ENCODE measurements around the gene STARD13.

The STARD13 gene

DNA sequence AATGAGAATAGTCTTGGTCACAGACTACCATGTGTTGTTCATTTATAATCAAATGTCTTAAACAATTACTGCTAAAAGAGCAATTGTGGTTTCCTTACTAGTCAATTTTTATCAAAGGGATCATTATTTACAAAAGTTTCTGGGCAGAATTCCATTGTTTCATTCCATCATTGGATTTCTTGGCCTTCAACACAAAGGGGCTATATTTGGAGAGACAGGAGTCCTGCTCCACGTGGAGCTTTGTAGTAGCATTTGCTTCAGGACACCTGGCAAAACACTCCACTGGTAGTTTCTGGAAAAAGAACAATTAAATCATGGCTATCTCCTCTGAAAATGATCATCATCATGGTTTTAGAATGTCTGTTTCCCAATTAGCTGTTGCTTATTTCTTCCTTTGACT, 22.3 kb upstream of the STARD13 start:
- no peak for DNase-seq (ENCODE audit: low read depth)

- DNase-seq (ENCODE audit: low read depth): no peak
Observed at GRCh38 chr13:33303855-33304597, 18.5 kb upstream of the STARD13 start.

DNA sequence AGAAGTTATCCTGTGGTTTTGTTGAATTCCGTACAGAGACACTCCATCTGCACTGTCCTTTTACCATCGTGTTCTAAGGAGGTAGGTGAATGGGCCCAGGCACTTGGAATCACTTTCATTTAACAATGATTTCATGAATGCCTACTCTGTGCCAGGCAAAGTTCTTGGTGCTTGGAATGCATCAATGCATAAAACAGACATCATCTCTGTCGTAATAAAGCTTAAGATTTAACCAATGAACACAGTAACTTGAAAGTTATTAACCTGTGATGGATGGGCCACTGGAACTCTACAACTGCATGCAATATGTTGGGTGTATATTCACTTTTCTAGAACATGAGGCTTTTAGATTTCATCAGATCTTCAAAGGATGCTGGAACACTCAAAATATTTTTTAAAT, 14.1 kb upstream of the STARD13 start:
- no peak for DNase-seq (ENCODE audit: low read depth)

- no peak for DNase-seq (ENCODE audit: low read depth)
Observed at GRCh38 chr13:33296793-33297425, 11.4 kb upstream of the STARD13 start.

- DNase-seq (ENCODE audit: low read depth): no peak
Observed at GRCh38 chr13:33292712-33293111, 7.2 kb upstream of the STARD13 start.

- no peak for DNase-seq (ENCODE audit: low read depth)
Observed at GRCh38 chr13:33290421-33290965, 4.9 kb upstream of the STARD13 start.

GRCh38 chr13:33289966-33290365, 4.4 kb upstream of the STARD13 start:
- no peak for DNase-seq (ENCODE audit: low read depth)

DNA sequence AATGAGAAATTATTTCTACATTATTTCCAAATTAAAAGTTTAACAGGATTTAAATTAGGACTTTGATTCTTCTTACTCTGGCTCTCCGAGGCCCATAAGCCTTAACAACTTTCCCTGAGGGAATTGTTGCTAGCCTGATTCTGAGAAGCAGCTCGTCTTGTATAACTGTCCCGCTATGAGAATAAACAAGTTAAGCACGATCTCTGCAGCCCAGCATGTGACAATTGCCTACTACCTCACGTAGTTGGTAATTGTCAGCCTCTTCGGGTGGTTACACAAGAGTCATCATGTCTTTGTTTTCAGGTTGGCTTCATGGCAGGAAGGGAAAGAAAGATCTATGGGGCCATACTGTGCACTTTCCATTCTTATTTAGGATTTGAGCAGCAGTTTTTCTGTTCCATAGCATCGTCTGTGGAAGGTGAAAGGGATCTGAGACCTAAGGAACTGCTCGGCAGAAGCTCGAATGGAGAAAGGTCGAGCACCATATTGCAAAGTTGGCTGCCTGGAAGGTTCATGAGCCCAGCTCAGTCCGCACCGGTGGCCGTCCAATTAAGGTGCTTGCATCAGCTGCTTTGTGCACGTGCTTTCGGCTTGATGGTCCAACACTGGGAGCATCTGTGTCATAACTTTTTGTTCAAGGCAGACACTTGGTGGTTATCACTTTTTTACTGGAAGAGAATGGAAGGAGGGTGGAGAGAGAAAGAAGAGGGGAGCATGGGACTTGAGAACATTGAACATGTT, 1.8 kb upstream of the STARD13 start:
- no peak for DNase-seq (ENCODE audit: low read depth)

GRCh38 chr13:33286128-33286527, 573 bp upstream of the STARD13 start:
- no peak for DNase-seq (ENCODE audit: low read depth)

DNA sequence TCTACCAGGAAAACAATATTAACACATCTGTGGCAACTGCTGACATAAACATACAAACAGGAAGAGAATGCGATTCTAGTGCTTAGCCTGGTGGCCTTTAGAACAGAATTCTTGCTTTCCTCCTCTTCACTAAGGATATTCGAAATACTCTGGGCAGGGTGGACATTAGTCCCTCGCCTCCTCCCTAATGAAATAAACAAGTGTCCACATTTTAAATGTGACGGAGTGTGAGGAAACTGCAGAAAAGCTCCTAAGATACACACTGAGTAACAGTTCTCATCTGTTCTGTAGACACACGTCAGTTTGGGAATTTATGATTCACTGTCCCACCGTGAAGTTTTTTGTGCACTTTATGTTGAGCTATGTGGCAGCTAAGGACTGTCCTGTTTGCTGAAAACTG, 639 bp downstream of the STARD13 start:
- DNase-seq (ENCODE audit: low read depth): no peak

DNA sequence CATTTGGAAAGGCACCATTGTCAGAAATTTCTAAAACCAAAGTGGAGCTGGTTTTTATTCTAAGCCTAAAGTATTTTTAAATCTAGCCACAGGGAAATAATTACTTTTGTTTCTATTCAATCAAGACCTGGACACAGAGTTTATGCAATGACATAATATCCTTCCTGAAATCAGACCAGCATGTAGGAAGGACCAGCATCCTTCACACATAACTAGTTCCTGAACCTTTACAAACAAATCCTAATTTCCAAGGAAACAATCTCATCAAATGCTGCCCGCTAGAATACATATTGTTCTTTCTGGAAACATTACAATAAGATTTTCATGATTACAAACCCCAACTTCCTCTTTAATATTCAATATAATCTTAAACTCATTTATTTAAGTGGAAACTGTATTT, 1.5 kb downstream of the STARD13 start:
- DNase-seq (ENCODE audit: low read depth): no peak

GRCh38 chr13:33283195-33283911, 2.2 kb downstream of the STARD13 start:
- no peak for DNase-seq (ENCODE audit: low read depth)

GRCh38 chr13:33281951-33282595, 3.5 kb downstream of the STARD13 start:
- no peak for DNase-seq (ENCODE audit: low read depth)

GRCh38 chr13:33280923-33281322, 4.6 kb downstream of the STARD13 start:
- DNase-seq (ENCODE audit: low read depth): no peak

DNA sequence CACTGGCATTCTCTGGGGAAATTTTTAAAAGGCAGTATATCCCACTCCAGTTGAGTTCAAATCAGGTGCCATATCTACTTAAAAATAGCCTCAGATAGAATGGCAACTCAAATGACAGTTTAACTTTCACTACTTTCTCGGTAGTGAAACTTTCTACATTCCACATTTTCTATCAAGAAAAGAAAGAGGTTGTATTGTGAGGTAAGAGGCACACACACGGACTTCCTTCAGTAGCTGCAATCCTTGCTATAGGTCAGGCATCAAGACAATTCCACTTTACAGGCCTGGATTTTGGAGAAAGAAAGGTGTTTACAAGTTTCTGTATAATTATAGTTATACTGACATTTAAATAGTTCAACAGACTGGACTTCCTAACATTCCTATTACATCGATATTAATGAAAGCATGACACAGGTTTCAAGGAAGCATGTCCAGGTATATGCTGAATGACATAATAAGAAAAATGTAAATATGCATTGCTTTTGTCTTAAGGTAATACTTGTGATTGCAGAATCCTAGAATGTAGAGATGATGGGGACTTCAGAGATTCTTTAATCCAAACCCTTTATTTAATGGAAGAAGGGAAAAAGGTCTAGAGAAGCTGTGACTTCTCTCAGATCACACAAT, 5.2 kb downstream of the STARD13 start:
- no peak for DNase-seq (ENCODE audit: low read depth)

DNA sequence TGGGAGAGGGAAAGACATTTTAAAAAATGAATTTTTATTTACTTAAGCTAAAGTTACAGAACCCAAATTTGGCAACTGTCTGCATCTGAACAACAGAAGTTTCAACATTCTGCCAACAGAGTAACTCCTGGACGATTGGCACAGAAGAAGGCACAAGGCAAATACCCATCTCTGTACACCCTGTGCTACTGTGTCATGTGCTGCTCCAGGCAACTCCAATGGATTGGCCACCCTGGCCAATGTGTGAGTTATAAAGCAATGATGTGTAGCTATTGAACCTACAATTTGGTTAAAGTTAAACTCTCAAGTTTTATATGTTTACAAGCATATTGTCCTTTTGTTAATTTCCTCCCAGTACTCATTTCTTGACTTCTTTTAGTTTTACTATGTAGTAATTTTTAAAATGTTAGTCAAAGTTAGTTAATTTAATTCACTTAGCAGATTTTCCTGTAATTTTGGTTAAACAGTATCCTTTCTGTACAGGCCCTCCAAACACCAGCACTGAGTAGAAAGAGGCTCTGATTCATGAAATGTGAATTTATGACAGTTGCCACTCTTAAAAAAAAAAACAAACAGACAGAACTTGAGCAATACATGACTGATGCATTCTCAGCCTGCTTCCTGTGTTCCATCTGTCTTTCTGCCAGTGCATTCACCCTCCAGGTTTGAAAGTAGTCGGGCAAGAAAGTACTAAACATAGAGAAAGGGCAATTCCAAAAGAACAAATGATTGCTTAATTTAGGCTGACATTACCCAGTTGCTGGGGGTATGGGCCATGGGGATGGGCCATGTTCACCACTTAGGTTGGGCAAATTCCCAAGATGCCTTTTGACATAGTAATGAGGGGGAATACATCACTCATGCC, 5.9 kb downstream of the STARD13 start:
- no peak for DNase-seq (ENCODE audit: low read depth)

DNA sequence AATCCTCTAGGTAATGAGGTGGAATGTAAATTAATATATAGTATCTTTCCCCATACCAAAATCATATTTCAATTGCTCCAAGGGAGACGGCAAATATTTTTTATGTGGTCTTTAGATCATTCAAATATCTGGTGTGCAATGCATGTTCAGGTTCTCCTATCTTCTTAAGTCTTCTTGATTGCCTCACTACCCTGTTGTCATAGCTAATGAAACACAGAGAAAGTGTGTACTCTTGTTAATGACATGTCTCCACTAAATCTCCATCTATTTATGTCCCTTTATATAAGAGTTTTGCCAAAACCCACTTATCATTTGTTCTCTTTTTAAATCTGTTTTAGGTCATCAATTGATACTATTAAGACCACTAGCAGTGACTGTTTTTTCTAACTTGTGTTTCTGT, 6.6 kb downstream of the STARD13 start:
- no peak for DNase-seq (ENCODE audit: low read depth)

- DNase-seq (ENCODE audit: low read depth): no peak
Observed at GRCh38 chr13:33277946-33278345, 7.6 kb downstream of the STARD13 start.

DNA sequence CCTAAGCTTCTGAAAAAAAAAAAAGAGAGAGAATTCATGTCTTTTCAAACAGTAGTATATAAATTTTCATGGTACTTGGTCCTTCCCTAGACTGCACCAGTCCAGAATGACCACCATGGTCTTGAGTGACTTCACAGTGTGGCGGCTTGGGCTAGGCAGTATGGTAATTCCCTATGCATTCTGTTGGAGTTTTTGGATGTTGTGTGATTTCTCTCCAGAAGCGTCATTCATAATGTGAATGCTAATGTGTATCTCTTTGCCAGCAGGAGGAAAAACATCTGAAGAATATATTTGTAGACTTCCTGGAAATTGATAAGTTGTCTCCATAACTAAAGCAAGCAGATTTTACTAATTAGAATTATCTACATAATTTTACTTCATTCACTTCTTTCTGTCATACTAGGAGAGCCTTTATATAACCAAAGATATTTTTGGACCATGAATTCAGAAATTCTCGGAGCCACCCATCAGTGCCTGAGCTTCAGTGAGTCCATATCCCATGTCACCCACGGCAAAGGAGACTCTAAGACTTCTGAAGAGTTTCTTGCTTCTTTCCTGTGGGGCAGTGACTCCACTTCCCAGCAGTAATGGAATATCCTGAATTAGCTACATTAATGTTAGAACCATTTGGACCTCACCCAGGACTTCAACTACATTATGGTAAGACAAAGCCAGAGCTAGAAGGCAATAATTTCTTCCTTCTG, 8.4 kb downstream of the STARD13 start:
- no peak for DNase-seq (ENCODE audit: low read depth)

GRCh38 chr13:33276570-33276969, 9.0 kb downstream of the STARD13 start:
- no peak for DNase-seq (ENCODE audit: low read depth)

Measured in activated T-helper 1 cell treated with Interleukin-2 at 50 U/mL for 16 hours (primary cell).